GM19467 (cell line): ENCODE measurements around the gene IGF2R.
A peak's percentile ranks its signal among the peaks of the same experiment; 100 is the strongest.
"Not testable (repeated sequence)": the region's sequence is repeated elsewhere in the genome, so short reads cannot be mapped to it uniquely, and the experiment has no call there.

Experiments used
- ATAC-seq: cut with Tn5 transposase; IDR thresholded peaks from one replicate; pipeline ENCODE4 v1.9.1; 2021; ENCODE audit warnings: mild to moderate bottlenecking, moderate library complexity; ENCODE audit not compliant: unreplicated experiment

IGF2R gene

DNA sequence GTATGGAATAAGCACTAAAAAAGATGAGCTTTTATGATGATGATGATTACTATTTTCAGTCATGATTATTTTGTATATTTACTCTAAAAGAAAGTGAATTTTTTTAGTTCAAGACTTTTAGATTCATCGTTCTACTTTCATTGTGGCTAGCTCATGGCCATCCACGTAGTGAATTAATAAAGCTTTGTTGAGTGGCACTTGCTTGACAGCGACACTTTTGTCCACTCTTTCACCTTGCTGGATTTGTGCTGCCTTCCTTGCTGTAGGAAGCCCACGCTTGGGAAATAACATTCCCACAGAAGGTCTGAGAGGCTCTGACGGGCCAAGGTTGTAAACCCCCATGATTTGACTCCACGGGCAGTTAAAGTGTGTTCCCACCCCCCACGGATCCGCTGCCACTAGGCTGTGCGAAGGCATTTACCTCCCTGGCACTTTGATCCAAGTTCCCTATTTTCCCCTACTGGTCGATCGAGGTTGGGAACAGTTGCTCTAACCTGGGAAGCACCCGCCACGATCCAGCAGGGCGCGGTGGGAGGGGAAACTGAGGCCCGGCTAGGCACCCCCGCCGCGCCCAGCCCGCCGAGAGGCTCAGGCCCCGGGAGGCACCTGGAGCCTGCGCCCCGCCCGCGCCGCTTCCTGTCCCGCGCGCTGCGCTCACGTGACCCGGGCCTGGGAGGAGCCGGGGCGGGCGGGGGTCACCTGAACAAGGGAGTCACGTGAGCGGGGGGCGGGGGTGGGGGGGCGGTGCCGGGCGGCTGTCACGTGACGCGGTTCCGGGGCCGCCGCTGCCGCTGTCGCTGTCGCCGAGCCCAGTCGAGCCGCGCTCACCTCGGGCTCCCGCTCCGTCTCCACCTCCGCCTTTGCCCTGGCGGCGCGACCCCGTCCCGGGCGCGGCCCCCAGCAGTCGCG lies at the start of gene IGF2R:
TSS of gene IGF2R (plus strand) at position 788 of the 909 bp plus-strand sequence. CDS start 165 bp downstream, outside the sequence.
- ATAC-seq: peak; percentile 83

DNA sequence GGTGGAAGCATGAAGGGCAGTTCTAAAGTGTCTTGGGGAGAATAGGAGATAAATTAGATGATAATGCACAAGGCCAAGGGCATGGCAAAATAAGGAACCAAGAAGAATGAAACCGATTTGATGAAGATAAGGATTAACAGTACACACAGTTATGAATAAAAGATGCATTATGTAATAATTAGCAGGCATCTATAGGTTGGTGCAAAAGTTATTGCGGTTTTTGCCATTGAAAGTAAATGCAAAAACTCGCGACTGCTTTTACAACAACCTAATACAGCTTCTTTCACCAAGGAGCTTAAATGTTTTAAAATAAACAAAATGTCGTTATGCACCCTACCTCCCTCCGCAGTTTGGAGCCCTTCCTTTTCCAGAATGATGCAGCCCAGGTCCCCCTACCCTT lies 49.1 kb upstream of the IGF2R start:
- no peak for ATAC-seq

GRCh38 chr6:159924150-159924549 lies 44.7 kb upstream of the IGF2R start:
- ATAC-seq: not testable (repeated sequence)

- ATAC-seq: no peak
Observed at GRCh38 chr6:159926542-159927203, 42.2 kb upstream of the IGF2R start.

GRCh38 chr6:159929819-159930218 lies 39.1 kb upstream of the IGF2R start:
- ATAC-seq: peak; percentile 34

GRCh38 chr6:159931112-159931511 lies 37.8 kb upstream of the IGF2R start:
- ATAC-seq: peak; percentile 90

GRCh38 chr6:159931846-159932245 lies 37.0 kb upstream of the IGF2R start:
- no peak for ATAC-seq

DNA sequence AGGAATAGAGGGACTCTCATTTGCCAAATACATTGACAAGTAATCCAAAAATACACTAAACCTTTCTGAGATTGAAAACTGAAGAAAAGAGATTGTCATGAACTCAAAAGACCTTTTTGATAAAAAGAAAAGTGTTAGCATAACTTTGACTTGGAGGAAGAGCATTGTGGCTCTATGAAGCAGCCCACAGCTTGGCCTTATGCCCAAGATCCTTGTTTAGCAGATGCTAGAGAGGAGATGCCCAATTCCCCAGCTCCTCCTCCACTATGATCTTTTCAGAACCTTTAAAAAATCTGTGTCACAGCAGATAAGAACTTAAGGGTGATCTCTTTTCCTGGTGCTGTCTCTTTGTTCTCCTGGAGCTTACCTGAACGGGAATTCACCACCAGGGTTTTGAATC lies 35.8 kb upstream of the IGF2R start:
- no peak for ATAC-seq

DNA sequence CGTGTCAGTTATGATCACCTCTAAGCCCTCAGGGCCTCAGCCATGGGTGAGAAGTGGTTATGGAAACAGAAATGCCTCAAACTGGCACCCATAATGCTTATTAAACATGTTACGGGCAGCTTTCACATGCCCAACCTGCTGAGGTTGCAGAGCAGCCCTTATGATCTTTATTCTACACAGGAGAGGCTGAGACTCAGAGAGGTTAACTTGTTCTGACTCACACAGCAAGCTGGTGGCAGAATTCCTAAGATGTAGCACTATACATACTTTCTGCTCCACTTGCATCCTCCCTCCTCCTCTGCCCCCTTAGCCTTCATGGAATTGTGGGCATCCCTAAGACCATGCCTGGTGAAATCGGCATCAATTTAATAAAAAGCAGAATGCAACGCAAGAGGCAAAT lies 34.7 kb upstream of the IGF2R start:
- ATAC-seq: no peak

GRCh38 chr6:159935065-159935464 lies 33.8 kb upstream of the IGF2R start:
- ATAC-seq: no peak

DNA sequence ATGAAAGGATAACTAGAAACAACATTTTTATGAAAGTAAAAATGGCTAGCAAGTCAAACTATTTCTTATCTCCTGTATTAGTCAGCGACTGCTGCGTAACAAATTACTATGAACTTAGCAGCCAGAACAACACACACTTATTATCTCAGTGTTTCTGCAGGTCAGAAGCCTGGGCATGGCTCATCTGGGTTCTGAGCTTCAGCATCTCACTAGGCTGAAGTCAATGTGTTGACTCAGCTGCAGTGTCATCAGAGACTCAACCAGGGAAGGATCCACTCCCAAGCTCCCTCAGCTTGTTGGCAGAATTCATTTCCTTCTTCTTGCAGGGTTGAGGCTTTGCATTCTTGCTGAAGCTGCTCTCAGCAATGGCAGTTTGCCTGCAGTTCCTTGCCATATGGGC lies 33.2 kb upstream of the IGF2R start:
- no peak for ATAC-seq

GRCh38 chr6:159939591-159940016 lies 29.3 kb upstream of the IGF2R start:
- ATAC-seq: no peak

DNA sequence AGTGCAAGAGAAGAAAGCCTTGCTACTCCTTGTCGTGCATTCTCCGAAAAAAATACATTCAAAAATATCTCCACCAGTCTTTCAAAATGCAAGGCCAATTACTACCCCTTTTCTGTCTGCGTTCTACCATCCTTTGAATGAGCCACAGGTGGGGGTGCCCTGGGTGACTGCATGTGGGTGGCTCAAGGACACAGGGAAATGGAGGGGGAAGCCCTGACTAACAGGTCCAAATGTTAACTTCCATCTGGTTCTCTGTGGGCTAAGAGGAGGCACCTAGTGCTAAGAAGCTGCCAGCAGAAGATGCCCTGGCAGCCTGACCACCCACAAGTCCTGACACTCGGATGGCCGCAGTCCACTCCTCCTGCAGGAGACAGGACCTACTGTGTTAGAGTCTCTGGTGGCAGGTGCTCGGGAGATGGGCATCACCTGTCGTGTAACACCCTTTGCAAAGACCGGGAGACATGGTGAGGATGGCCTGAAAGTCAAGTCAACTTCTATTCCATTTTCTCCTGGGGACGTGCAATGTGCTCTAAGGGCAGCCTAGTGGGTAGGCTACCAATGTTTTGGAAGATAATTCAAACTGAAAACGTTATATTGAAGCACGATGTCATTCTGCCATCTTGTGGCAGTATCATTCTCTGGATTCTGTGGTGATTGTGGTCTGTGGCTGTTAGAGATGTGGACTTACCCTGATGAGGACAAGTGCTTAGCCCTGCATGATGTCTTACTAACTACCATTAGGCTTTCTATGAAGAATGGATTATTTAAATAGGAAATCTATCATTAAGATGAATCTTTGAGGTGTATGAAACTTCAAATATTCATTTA lies 27.4 kb upstream of the IGF2R start:
- ATAC-seq: peak; percentile 93

GRCh38 chr6:159943101-159943632 lies 25.7 kb upstream of the IGF2R start:
- ATAC-seq: no peak

DNA sequence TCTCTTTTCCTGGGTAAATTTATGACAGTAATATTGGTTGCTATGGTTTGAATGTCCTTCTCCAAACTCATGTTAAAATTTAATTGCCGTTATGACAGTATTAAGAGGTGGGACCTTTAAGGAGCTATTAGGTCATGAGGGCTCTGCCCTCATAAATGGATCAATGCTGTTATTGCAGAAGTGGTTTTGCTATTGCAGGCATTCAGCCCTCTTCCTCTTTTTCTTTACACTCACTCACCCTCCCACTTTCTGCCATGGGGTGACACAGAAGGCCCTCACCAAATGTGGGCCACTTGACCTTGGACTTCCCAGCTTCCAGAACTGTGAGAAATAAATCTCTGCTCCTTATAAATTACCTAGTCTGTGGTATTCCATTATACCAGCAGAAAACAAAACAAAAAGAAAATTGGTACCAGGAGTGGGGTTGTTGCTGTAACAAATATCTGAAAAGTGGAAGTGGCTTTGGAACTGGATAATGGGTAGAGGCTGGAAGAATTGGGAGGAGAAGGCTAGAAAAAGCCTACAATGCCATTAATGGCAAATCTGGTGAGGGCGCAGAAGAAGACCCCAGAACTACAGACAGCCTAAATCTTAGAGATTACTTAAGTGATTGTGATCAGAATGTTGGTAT lies 24.8 kb upstream of the IGF2R start:
- no peak for ATAC-seq

- no peak for ATAC-seq
Observed at GRCh38 chr6:159945801-159946392, 23.0 kb upstream of the IGF2R start.

- ATAC-seq: no peak
Observed at GRCh38 chr6:159946912-159947311, 22.0 kb upstream of the IGF2R start.

DNA sequence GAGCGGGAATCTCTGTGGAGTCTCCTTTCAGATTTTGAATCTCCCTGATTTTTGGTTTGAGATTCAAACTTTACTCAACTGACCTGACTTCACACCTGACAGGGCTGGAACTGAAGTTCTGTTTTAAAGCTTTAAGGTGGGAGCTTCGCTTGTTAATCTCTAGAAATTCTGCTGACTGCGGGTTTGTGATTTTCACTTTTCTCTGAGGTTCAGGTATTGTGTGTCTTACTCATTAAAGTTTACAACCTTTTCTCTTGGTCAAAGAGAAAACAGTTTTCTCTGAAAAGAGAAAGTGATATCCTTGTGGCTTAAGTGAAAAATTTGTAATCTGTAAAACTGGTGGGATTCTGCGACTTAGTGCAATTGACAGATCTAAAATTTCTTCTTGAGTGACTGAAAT lies 20.7 kb upstream of the IGF2R start:
- no peak for ATAC-seq

DNA sequence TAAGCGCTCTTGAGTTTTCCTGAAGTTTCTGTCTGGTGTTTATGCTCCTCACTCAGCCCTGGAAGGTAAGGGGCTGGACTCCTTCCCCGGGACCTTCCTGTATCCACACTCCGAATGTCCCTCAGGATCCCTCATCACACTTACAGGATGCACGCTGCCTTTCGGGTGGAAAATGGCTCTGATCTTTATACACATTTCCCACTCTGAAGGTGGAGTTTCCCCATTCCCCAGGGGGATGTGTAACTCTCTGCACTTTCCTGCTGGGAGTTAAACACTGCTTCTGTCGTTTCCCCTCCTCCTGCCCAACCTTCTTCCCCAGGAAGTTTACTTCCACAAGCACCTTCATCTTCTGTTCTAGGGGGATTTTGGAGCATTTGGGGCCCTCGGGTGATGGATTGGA lies 17.1 kb upstream of the IGF2R start:
- no peak for ATAC-seq
